ENCODE data around the gene MEIS2.

MEIS2 gene

DNA sequence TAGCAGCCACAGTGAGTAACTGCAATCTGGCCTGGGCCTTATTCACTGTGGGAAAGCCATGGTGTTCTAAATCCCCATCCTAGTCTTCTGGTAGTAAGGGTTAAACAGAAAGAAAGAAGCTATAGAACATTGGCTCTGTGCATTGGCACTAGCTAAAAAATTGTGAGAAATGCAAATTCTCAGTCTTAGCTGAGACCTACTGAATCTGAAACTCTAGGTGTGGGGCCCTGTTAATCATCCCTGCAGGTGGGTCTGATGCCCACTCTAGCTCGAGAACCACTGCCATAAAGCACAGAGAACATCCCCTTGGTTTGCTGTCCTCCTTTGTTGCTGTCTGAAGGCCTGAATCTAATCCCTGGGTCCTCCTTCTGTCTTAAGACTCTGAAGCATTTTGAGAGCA lies 59.3 kb downstream of the MEIS2 start:
- DNase-seq (ENCODE audit: low read depth), result no peak

DNA sequence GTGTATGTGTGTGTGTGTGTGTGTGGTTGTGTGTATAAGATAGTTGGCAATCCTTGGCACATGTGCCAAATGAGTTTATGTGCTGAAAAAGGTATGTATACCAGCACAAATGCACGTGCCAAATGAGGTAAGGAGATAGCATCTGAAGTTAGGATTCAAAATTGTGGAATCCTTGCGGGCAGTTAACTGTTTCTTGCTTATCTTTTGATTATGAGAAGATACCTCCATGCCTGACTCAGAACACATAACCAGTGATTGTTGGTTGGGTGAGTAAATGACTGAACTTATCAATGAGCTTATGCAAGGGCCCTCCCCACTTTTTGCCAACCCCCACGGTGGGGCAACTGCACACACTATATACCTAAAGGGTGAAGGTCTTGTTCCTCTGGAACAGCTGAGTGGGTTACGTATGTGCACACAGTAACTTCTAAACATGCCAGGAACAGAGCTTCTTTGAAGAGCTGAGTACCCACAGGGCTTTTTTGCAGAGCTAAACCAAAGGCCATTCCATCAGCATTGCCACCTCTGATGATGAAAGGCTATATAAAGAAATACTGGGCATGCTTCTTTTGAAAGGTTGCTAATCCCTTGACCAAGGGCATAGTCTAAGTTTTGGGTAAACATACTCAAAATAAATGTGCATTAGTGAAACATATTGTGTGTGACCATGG lies 60.1 kb downstream of the MEIS2 start:
- no peak for DNase-seq (ENCODE audit: low read depth)

DNA sequence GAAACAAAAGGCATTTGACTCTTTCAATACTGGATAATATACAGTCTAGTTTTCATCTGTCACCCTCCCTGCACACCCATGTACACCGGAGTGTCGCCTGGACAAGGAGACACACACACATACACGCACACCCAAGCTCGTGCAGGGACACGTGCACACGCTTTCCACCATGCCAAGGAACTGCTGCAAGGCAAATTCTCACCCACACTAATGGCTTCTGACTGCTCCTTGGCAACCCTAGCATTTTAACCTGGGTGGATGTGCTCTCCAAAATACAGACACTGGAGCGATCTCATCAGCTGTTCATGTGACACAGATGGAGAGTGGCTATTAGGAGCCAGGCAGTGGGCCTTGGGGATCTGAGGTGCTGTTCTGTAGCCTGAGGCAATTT lies 61.6 kb downstream of the MEIS2 start:
- DNase-seq (ENCODE audit: low read depth), result no peak

DNA sequence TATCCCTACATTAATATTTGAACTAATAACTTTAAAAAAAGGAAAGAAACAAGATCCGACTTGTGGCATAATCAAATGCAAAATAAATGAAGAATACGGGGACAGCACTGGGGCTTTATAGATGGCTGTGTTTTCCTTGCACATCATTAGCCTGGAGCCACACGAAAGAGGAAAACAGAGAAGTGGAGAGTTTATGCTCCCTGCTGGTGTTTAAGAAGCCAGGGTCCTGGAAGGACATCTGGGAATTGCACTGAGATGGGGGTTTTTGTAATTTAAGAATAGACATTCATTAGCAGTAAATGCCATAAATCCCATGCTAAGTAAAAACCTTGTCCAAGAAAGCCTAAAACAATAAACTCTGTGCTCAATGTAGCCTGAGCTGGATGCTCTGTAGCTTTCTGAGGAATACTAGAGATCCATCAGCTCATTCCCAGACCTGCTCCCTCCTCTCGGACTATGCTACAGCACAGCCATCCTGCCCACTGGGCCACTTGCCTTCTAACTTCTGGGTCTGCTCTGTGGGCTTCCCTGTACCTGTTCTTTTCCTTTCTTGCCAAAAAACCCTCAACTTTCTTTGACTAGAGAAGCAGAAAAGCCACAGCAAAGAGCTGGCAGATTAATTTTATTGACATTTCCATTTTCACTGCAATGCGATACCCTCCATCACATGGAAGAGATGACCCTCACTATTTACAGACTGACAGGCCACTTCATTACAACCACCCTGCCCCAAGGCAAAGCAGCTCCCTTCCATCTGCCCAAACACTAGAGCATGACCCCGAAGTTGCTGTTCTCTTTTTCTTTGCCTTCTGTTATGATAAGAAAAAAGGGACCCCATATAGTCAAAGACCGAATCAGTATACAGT lies 62.3 kb downstream of the MEIS2 start:
- no peak for DNase-seq (ENCODE audit: low read depth)

DNA sequence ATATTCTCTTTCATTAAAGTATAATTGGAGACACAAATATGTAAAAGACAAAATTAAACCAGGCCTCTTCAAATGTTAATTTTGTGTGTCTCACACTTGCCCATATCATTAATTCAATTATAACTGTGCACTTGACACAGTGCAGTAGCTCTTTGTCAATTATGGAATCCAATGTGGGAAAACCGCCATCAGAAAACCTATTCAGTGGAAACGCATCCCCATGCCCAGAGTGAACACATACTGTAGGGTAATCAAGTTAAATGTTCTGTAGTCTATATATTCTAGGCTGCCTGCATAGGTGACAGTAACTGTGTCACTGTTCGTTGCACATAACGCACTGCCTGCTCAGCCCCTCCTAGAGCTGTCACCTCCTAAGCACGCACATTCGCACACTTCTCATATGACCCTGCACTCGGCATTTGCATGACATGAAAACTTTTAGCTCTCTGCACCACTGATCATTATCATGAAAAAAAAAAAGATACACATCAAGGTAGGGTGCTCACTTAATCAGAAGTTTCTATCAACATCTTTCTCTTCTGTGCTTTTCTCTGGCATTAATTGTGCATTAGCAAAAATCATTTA lies 63.2 kb downstream of the MEIS2 start:
- DNase-seq (ENCODE audit: low read depth), result no peak

DNA sequence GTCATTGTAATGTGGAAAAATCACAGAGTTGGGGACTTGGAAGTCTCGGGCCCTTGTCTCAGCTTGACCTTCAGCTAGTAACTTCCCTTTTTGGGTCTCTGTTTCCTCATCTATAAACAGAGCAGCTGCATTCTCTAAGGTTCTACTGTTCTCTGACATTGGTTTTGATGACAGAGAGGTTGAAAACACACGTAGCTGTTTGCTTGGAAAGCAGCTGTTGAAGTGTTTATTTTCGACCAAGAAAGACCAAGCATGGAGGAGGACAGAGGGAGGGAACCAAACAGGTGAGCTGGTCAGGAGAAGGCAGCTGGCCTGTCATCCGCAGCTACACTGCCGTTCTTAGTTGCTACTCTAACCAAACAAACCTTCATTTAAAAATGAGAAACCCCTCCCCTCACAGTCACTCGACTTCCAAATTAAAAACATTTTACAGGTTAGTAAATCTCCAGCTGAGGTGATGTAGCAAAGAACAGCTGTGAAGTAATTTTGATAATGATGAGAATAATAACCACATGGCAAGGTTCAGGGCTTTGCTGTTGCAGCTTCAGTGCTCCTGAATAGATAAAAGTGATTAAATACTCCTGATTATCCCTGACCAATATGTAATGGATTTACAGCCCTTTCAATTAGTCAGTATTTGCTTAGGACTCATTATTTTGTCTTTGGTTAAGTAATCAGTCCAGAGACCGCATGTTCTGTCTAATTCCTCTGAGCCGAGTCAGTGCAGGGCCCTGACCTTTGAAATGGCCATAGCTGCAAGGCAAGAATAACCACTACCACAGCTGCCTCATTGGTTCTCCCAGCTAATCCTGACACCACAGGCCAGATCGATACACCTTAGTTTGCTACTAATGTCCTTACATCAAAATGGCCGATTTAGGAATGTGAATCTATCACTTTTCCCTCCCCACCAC lies 65.3 kb downstream of the MEIS2 start:
- DNase-seq (ENCODE audit: low read depth), result no peak

DNA sequence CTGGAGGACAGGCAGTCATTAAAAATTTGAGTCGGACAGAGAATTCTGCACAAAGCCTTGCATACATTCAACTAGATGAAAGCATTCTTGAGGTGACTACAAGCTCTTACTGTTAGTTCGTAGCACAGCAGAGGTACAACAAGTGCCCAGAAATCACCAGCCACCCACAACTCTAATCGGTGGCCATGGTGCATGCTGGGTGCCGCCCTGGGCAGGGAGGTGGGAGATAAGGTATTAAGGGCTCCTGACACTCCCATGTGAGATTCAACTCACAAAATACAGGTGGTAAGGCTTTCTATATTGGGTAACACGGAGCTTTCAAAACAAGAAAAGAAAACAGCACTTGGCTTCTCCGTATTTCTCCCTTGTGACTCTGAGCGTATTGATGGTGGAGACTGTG lies 66.0 kb downstream of the MEIS2 start:
- DNase-seq (ENCODE audit: low read depth), result no peak

DNA sequence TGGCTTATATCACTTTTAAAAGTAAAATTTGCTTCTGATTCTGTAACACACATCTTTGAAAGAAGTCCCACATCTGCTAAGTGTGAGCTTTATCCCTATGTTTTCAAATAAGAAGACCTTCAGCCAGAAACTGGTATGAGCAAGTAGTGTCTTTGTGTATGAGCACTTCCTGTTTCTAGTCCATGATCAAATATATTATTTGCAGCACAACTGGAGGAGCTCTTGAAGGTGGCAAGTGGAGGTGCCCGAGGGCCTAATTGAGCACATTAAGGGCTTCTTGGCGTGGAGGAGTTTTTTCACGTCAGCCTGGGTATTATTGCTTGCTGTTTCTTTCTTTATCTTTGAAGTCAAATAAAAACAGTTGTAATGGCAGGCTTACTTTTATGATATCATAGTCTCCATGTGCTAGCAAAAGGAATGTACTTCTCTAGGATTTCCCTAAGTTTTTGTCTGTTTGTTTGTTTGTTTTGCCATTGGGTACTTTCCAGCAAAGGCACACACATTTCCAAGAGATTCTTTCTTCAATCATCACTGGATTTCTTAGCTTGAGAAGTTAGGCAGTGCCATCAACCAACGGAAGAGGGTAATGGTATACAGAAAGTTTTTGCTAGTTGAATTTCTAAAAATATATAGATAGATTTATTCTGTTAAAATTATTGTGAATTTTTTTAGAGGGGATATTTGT lies 68.1 kb downstream of the MEIS2 start:
- DNase-seq (ENCODE audit: low read depth), result no peak

DNA sequence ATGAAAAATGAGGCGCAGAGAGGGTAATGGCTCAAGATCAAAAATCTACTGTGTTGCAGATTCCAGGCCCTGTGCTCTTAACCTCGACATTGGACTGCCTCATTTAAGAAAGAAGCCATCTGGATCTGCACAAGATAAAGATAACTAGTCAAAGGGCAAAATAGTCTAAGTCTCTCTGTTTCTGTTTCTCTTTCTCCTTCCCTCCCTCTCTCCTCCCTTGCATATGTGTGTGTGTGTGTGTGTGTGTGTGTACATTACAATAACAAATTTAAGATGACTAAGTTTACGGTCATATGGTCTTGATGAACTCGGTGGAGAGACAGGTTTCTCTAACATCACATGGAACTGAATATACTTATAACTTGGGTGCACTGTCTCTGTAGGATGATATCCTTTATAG lies 69.2 kb downstream of the MEIS2 start:
- DNase-seq (ENCODE audit: low read depth), result no peak

DNA sequence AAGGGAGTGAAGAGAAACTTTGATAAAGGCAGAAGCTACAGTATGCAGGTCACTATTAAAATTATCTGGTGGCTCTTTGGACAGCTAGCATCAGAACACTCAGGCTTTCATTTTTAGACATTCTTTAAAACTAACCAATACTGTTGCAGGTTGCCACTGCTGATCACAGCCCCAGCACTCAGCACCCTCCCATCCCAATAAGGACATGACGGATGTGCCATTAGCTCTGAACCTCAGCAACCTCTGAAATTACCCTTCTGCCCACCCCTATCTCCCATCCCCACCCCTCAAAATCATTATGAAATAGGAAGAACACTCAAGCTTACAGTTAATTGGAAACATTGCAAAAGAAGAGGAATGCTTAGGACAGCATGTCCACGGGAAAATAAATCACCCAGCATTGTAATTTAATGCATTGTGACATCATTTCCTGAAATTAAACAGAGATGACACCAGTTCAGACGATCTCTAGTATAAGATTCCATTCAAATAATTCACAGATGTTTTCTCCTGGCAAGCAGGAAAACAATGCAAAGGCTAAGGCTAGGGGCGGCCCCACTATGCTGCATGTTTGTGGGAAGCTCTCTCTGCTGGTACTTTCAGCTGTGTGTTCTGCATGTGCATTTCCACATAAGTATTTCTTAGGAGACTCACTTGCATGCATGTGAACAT lies 71.6 kb downstream of the MEIS2 start:
- no peak for DNase-seq (ENCODE audit: low read depth)

DNA sequence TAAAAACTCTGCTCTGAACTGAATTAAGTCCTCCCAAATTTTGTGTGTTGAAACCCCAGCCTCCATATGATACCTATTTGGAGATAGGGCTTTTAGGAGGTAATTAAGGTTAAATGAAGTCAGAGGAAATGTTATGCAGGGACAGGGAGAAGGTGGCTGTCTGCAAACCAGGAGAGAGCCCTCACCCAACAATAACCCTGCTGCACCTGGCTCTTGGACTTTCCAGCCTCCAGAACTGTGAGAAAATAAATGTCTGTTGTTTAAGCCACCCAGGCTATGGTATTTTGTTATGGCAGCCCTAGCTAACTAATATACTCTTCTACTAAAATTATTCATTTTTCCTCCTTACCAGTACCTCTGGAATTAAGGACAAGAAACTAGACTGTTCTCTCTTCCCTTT lies 79.5 kb downstream of the MEIS2 start:
- DNase-seq (ENCODE audit: low read depth), result no peak

DNA sequence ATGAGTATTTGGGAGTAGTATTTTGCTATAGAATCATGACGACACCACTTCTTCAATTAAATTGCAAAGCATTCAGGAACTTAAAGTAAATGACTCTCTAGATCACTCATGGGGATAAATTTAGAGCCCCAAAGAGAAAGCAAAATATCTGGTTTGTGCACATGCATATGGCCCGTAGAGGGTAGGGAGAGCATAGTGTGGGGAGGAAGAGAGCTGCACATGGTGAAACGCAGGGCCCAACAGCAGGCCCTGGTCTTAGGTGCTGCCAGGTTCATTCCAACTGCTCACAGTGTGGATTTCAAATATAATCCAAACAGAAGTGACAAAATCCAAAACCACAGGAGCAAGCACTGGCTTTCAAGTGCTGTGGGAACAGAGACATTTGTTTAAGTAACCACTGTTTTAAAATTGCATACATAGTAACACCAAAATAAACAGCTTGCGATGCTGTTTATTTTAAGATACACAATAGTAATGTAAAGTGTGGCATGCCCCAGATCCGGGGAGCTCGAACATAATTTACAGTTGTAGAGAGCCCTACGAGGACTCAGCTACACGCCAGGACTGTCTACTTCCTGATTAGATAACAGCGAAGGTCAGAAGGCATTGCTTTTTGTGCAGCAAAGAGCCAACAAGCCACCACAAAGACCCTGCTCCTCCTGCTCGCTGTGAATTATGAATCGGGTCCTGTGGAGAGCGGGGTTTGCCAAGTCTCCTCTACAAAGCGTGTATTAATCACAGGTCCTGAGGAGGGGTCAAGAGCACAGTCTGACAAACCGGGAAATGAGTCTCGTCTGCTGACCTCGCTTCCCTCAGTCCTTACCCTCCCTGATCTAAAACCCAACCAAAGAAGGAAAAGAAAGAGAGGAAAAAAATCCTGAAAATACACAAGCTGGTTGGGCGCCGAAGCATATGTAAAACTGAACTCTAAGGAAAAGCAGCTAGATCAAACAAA lies 80.6 kb downstream of the MEIS2 start:
- DNase-seq (ENCODE audit: low read depth), result no peak

DNA sequence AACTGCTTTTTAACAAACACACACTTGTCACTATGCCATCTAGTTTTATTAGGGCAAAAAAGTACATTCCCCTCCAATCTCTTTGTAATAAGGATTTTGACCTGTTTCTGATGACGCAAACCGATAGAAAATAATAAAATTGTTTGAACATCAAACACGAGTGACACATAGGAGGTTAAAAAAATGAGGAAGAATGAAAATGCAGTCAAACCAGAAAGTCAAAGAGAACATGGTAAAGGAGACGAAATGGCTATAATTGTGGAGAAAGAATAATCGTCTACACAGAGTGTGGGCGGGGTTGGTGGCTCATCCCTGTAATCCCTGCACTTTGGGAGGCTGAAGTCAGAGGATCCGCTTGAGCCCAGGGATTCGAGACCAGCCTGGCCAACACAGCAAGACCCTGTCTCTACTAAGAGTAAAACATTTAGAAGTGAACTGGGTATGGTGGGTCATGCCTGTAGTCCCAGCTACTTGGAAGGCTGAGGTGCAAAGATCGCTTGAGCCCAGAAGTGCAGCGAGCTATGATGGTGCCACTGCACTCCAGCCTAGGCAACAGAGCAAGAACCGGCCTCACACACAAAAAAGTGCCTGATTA lies 83.2 kb downstream of the MEIS2 start:
- DNase-seq (ENCODE audit: low read depth), result no peak

DNA sequence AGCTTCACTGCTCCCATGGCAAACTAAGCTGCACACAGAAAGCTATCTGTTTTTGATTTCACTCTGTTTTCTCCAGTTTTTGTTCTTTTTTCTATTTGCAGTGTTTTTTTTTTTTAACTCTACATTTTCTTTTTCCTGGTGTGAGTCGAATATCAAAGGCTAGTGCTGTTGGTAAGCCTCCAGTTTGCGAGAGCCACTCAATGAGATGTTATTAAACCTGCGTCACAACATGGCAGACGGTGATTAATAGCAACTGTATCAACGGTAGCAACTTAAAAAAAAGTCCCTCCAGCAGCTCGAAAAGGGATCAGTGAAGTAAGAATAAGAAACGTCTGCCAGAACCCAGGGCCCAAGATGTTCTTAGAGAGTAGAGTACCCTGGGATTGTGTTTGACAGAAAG lies 84.1 kb downstream of the MEIS2 start:
- DNase-seq (ENCODE audit: low read depth), result no peak

DNA sequence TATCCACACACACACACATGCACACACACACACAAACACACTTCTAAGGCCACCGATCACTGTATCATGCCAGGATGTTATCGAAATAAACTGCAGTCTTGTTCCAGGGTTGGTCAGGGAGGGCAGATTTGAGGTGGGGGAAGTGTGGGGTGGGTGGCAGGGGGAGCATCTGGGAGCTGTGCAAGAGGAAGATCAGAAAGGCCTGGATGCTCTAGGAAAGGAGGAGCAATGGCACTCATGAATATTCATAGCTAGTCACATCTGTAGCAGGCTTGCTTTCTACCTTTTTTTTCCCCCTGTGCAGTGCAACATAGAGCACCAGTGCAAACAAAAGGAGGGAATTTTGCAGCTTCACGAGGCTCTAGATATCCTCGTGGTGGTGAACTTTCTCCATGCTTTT lies 84.9 kb downstream of the MEIS2 start:
- no peak for DNase-seq (ENCODE audit: low read depth)

DNA sequence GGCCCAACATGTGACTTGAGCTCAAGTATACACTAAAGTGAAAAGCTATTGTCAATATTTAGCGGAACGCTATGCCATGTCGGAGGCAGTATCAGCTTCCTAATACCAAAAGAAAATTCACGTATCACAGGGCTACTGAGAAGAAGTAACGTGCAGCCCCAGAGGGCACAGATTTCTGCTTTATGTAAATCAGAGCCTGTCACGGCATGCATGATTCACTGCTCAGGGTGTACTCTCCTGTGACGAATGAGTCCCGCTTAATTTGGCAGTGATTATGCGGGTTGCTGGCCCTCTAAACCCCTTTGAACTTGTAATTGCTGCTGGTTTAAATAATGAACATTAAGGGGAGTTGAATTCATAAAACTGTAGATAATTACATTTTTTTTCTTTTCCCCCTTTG lies 85.3 kb downstream of the MEIS2 start:
- no peak for DNase-seq (ENCODE audit: low read depth)

DNA sequence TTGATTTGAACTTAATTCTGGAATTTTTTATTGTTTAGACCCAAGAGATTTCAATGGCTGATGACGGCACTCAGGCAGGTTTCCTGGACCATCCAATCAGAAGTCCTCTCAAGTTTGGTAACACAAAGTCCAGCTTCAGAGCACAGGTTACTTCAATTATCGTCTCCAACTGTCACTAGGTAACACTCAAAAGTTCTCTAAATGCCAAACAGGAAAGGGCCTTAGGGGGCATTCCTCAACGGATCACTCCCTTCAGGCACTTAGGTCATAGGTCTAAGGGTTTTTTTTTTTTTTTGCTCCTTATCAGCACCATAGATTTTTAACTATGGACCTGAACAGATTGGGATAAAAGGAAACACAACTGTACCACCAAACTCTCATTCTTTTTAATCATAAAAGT lies 85.8 kb downstream of the MEIS2 start:
- DNase-seq (ENCODE audit: low read depth), result no peak

DNA sequence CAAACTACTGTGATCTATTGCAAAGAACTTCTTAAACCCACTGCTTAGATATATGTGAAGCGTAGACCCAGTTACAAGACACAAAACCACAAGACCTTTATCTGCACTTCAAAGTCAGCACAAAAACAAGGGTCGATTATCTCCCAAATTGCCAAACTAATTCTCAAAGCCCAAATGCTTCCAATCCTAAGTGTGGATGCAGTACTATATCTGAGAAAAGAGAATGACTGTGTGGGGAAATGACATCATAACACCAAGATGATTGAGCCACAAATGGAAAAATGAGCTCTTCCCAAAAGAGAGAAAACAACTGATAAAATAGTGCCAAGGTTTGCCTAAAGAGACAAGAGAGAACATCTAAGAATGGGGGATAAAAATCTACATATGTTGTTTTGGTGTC lies 86.2 kb downstream of the MEIS2 start:
- no peak for DNase-seq (ENCODE audit: low read depth)

DNA sequence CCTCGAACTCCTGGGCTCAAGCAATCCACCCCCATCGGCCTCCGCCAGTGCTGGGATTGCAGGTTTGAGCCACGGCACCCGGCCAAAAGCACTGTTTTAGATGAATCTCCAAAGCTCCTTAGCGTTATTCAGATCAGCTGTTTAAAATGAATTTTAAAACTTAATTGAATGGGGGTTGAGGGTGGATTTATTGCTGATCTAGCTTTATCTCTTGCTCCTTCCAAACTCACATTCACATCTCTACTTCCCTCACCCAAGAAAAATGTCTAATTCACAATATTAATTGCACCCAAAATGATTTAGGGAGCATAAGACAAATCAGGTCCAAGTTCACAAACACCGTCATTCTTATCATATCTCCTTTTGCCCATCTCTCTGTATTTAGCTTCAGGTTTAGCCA lies 89.8 kb downstream of the MEIS2 start:
- DNase-seq (ENCODE audit: low read depth), result no peak

DNA sequence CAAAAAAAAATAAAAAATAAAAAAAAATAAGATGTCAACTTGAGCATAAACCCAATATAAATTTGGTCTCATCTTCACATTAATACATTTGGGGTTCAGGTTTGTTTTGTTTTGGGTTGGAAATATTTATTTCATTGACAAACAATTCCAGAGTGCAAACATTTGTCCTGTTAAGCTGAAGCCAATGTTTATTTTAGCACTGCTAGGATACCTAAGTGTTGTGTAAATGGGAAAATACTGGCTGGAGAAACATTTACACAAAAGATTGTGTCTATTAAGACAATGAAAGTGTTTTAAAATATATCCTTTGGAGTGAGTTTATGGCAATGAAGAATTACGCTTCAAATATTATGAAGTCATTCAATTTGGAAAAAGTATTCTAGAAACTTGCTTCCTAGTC lies 91.1 kb downstream of the MEIS2 start:
- DNase-seq (ENCODE audit: low read depth), result no peak

Measured in activated gamma-delta T cell treated with anti-CD3 and anti-CD28 coated beads, Interleukin-2, amount 50 U/mL, for 16 hours (primary cell).